IMR-90 (cell line): Measurements from ENCODE around the gene PIK3CG. TPM values are rescaled to one million over a fixed set of nuclear protein-coding genes. Genes with fewer than 3 reads are reported as not detected.

ENCODE experiments used
- ATAC-seq: fragments of 200-7000 bp; cut with Tn5 transposase; 2 replicates; pipeline ENCODE4 v1.9.1; 2020; ENCODE audit warnings: low read depth, mild to moderate bottlenecking, moderate library complexity
- BruUV-seq: library from RNA; stranded (reverse); fragments of 400-500 nt; replicated peaks from 2 replicates; lab custom pipeline; 2021; lab: Mats Ljungman, UMichigan
- CTCF ChIA-PET: fragments of 300-600 bp; formaldehyde crosslinking; extraction: SDS; loops from one replicate; lab custom pipeline; 2021; ENCODE audit warnings: antibody characterized with exemption; lab: Yijun Ruan, JAX
- POLR2A ChIA-PET: fragments of 300-600 bp; sonication (Branson Sonifier 250); formaldehyde crosslinking; loops from one replicate; lab custom pipeline; 2022; ENCODE audit warnings: antibody characterized with exemption; ENCODE audit not compliant: unreplicated experiment; lab: Charles Lee
- DNase-seq: peaks from one replicate; pipeline ENCODE4 v3.0.0; 2013
- H2AFZ ChIP-seq: replicated peaks from 2 replicates; pipeline ENCODE3; 2013; ENCODE audit warnings: low read length, mild to moderate bottlenecking; ENCODE audit not compliant: poor library complexity
- H2AK5ac ChIP-seq: 2 replicates; pipeline ENCODE4 v1.6.1; 2013; ENCODE audit warnings: low read depth, low read length, inconsistent platforms
- H2AK9ac ChIP-seq: replicated peaks from 2 replicates; pipeline ENCODE3; 2013; ENCODE audit warnings: mild to moderate bottlenecking, low read depth, low read length, moderate library complexity; ENCODE audit not compliant: poor library complexity
- H2BK120ac ChIP-seq: 2 replicates; pipeline ENCODE4 v1.6.1; 2013; ENCODE audit warnings: low read depth, low read length, inconsistent platforms
- H2BK15ac ChIP-seq: 3 replicates; pipeline ENCODE4 v1.6.1; 2013; ENCODE audit warnings: low read depth, low read length, inconsistent platforms
- H2BK20ac ChIP-seq: 2 replicates; pipeline ENCODE4 v1.6.1; 2013; ENCODE audit warnings: low read depth, mild to moderate bottlenecking, inconsistent platforms, low read length, moderate library complexity
- H2BK5ac ChIP-seq: 2 replicates; pipeline ENCODE4 v1.6.1; 2013; ENCODE audit warnings: mild to moderate bottlenecking, low read depth, low read length, inconsistent platforms; ENCODE audit not compliant: poor library complexity, severe bottlenecking
- H3K14ac ChIP-seq: replicated peaks from 2 replicates; pipeline ENCODE4 v1.6.1; 2013; ENCODE audit warnings: low read depth, low read length, inconsistent platforms
- H3K18ac ChIP-seq: 2 replicates; pipeline ENCODE4 v1.6.1; 2013; ENCODE audit warnings: low read depth, low read length, control low read depth
- H3K23ac ChIP-seq: 2 replicates; pipeline ENCODE4 v1.6.1; 2013; ENCODE audit warnings: low read depth, low read length, inconsistent platforms
- H3K27ac ChIP-seq: 2 replicates; pipeline ENCODE4 v1.5.1; 2013; ENCODE audit warnings: mild to moderate bottlenecking, control low read depth, low read length; ENCODE audit not compliant: insufficient read depth
- H3K27me3 ChIP-seq: 2 replicates; pipeline ENCODE4 v1.6.1; 2013; ENCODE audit warnings: low read length; ENCODE audit not compliant: control insufficient read depth, insufficient read depth
- H3K36me3 ChIP-seq: 2 replicates; pipeline ENCODE4 v1.6.1; 2013; ENCODE audit warnings: low read length, mixed read lengths; ENCODE audit not compliant: control insufficient read depth, insufficient read depth
- H3K4ac ChIP-seq: 2 replicates; pipeline ENCODE4 v1.6.1; 2013; ENCODE audit warnings: low read depth, low read length, inconsistent platforms
- H3K4me1 ChIP-seq: 2 replicates; pipeline ENCODE4 v1.6.1; 2013; ENCODE audit warnings: low read length, mixed read lengths; ENCODE audit not compliant: control insufficient read depth, insufficient read depth
- H3K4me2 ChIP-seq: 2 replicates; pipeline ENCODE4 v1.6.1; 2013; ENCODE audit warnings: low read depth, mild to moderate bottlenecking, control low read depth, low read length, moderate library complexity
- H3K4me3 ChIP-seq: 2 replicates; pipeline ENCODE4 v1.5.1; 2013; ENCODE audit warnings: low read depth, mild to moderate bottlenecking, control low read depth, low read length, moderate library complexity; ENCODE audit not compliant: insufficient read depth
- H3K56ac ChIP-seq: 2 replicates; pipeline ENCODE4 v1.6.1; 2013; ENCODE audit warnings: low read length, inconsistent platforms; ENCODE audit not compliant: insufficient read depth; ENCODE audit errors: extremely low read depth
- H3K79me1 ChIP-seq, 2 experiments: 2 replicates each; pipeline ENCODE4 v1.6.1; 2013; ENCODE audit warnings: low read length in 2 of 2, inconsistent platforms in 1 of 2, low read depth in 1 of 2
- H3K9ac ChIP-seq: 2 replicates; pipeline ENCODE4 v1.6.1; 2013; ENCODE audit warnings: low read depth, low read length, control low read depth
- H3K9me1 ChIP-seq: 2 replicates; pipeline ENCODE4 v1.6.1; 2013; ENCODE audit warnings: low read length, inconsistent platforms; ENCODE audit not compliant: insufficient read depth
- H3K9me3 ChIP-seq: 2 replicates; pipeline ENCODE4 v1.6.1; 2013; ENCODE audit warnings: low read length; ENCODE audit not compliant: control insufficient read depth, insufficient read depth
- H4K20me1 ChIP-seq: 2 replicates; pipeline ENCODE4 v1.6.1; 2013; ENCODE audit warnings: low read length, inconsistent platforms; ENCODE audit not compliant: insufficient read depth
- H4K5ac ChIP-seq: 2 replicates; pipeline ENCODE4 v1.6.1; 2013; ENCODE audit warnings: mild to moderate bottlenecking, low read depth, low read length, control low read depth
- H4K8ac ChIP-seq, 2 experiments: 2 replicates each; pipeline ENCODE4 v1.6.1; 2013; ENCODE audit warnings: low read depth in 2 of 2, low read length in 2 of 2, control low read depth in 1 of 2, inconsistent platforms in 1 of 2
- H4K91ac ChIP-seq: 2 replicates; pipeline ENCODE4 v1.6.1; 2013; ENCODE audit warnings: low read depth, low read length, inconsistent platforms; ENCODE audit not compliant: insufficient read depth
- BHLHE40 ChIP-seq: fragments of 150-350 bp; IDR thresholded peaks from 2 replicates; pipeline ENCODE4 v1.6.1; 2016; ENCODE audit warnings: mild to moderate bottlenecking, low read depth, low read length
- CEBPB ChIP-seq: IDR thresholded peaks from 2 replicates; pipeline ENCODE4 v1.6.1; 2012; ENCODE audit warnings: low read depth, low read length, improper control_type of control experiment
- CHD1 ChIP-seq: IDR thresholded peaks from 2 replicates; pipeline ENCODE4 v1.6.1; 2012; ENCODE audit warnings: low read depth, low read length, improper control_type of control experiment
- ELK1 ChIP-seq: fragments of 150-350 bp; IDR thresholded peaks from 2 replicates; pipeline ENCODE4 v1.6.1; 2016; ENCODE audit warnings: low read depth, mild to moderate bottlenecking, low read length, moderate library complexity, borderline replicate concordance
- FOS ChIP-seq: fragments of 150-350 bp; IDR thresholded peaks from 2 replicates; pipeline ENCODE4 v1.6.1; 2016; ENCODE audit warnings: low read depth, low read length
- MAFK ChIP-seq: IDR thresholded peaks from 2 replicates; pipeline ENCODE4 v1.6.1; 2012; ENCODE audit warnings: low read depth, low read length, improper control_type of control experiment
- MAZ ChIP-seq: IDR thresholded peaks from 2 replicates; pipeline ENCODE4 v1.6.1; 2012; ENCODE audit warnings: low read depth, mild to moderate bottlenecking, low read length, improper control_type of control experiment, moderate library complexity, borderline replicate concordance
- MXI1 ChIP-seq: IDR thresholded peaks from 2 replicates; pipeline ENCODE4 v1.6.1; 2012; ENCODE audit warnings: low read depth, mild to moderate bottlenecking, low read length, moderate library complexity, borderline replicate concordance
- NFE2L2 ChIP-seq: fragments of 150-350 bp; IDR thresholded peaks from 2 replicates; pipeline ENCODE4 v1.6.1; 2016; ENCODE audit warnings: low read depth, mild to moderate bottlenecking, low read length
- POLR2A ChIP-seq: IDR thresholded peaks from 2 replicates; pipeline ENCODE4 v1.6.1; 2012; ENCODE audit warnings: mild to moderate bottlenecking, low read depth, low read length
- RAD21 ChIP-seq: IDR thresholded peaks from 2 replicates; pipeline ENCODE4 v1.6.1; 2012; ENCODE audit warnings: low read length, improper control_type of control experiment
- RCOR1 ChIP-seq: IDR thresholded peaks from 2 replicates; pipeline ENCODE4 v1.6.1; 2012; ENCODE audit warnings: mild to moderate bottlenecking, low read length, improper control_type of control experiment; ENCODE audit not compliant: insufficient replicate concordance
- RFX5 ChIP-seq: IDR thresholded peaks from 2 replicates; pipeline ENCODE4 v1.8.0; 2012; ENCODE audit warnings: low read depth, mild to moderate bottlenecking, low read length, moderate library complexity
- SMC3 ChIP-seq: fragments of 150-350 bp; IDR thresholded peaks from 2 replicates; pipeline ENCODE4 v1.6.1; 2016; ENCODE audit warnings: low read depth, mild to moderate bottlenecking, antibody characterized with exemption, low read length, moderate library complexity
- WGBS, 2 experiments: methylation state at CpG; one replicate each; pipeline versions ENCODE4 v1.1.5 to v1.1.7; 2013; ENCODE audit warnings: missing lambda C conversion rate in 2 of 2; ENCODE audit not compliant: insufficient read length in 1 of 2; ENCODE audit errors: extremely low coverage in 2 of 2; 5-methylcytosine and 5-hydroxymethylcytosine counted together
- dilution Hi-C: fragments of 300-500 bp; cut with HindIII; formaldehyde crosslinking; loops from one replicate; pipeline ENCODE4 v1.14.3; 2018; ENCODE audit warnings: low sequenced_read_pairs; ENCODE audit not compliant: unreplicated experiment
- in situ Hi-C: fragments of 300-500 bp; cut with MboI; formaldehyde crosslinking; loops from 3 replicates; pipeline ENCODE4 v1.14.3; 2019; ENCODE audit warnings: low sequenced_read_pairs, inconsistent platforms, mixed read lengths
- intact Hi-C: fragments of 100-400 bp; cut with micrococcal nuclease; formaldehyde crosslinking; loops from 2 replicates; pipeline ENCODE4 v1.10.0; 2022
- polyA plus RNA-seq, 3 experiments: library from polyadenylated mRNA; depleted of rRNA; stranded (reverse); fragments of >200 nt; gene quantifications; 2 replicates each; pipeline ENCODE4 v1.2.3, GENCODE V29; 2012; ENCODE audit warnings: low replicate concordance in 1 of 3
- total RNA-seq: library from RNA; depleted of rRNA; stranded (reverse); fragments of >200 nt; gene quantifications from 2 replicates; pipeline ENCODE4 v1.2.3, GENCODE V29; 2012
- TF ChIP-seq, protein P1 (sequence below): fragments of 150-350 bp; IDR thresholded peaks from 2 replicates; pipeline ENCODE4 v1.6.1; 2017; ENCODE audit warnings: mild to moderate bottlenecking, antibody characterized with exemption, low read length, low read depth
- TF ChIP-seq, protein P2 (sequence below): conservative IDR thresholded peaks from 2 replicates; pipeline ENCODE4 v1.5.1; 2012; ENCODE audit warnings: mild to moderate bottlenecking, low read depth, low read length, improper control_type of control experiment

The PIK3CG gene
- total and polyA plus RNA-seq, 2 of the 4 experiments (the other 2 are of a cell fraction) = under 0.01 TPM; not detected in 1

- POLR2A ChIA-PET = no interaction called here
- no peak overlapping the region for H2BK5ac ChIP-seq
- no TSS peak for BruUV-seq
- no peak overlapping the region for H3K9ac ChIP-seq
- H3K79me1 ChIP-seq = no peaks in the 10 kb centered on the region
- H3K18ac ChIP-seq = no peak overlapping the region
- no peak for DNase-seq
- no peak overlapping the region for H3K4ac ChIP-seq
- H3K14ac ChIP-seq = no peak overlapping the region
- H3K27ac ChIP-seq = no peak overlapping the region
- no peak overlapping the region for H2AK5ac ChIP-seq
- no peak overlapping the region for H4K91ac ChIP-seq
- no peaks in the 10 kb centered on the region for H3K27me3 ChIP-seq
- H2AK9ac ChIP-seq = no peak overlapping the region
- no peaks in the 10 kb centered on the region for H4K20me1 ChIP-seq
- H4K5ac ChIP-seq = no peak overlapping the region
- H4K8ac ChIP-seq = no peak overlapping the region
- ATAC-seq = no peak
- in situ Hi-C loops = no loop called here
- H3K4me2 ChIP-seq = no peak overlapping the region
- no peak overlapping the region for H3K23ac ChIP-seq
- no peak overlapping the region for H3K56ac ChIP-seq
- intact Hi-C loops = no loop called here
- H3K9me1 ChIP-seq = no peaks in the 10 kb centered on the region
- H2AFZ ChIP-seq = no peak overlapping the region
- no peak overlapping the region for H3K4me3 ChIP-seq
- 60% methylated on average over 1 of the region's 9 CpGs; no CpG with 5 or more reads in 1 of the 2 experiments for WGBS, 2 experiments
- CTCF ChIA-PET = interaction anchor here (1.5 kb wide), 1 partner anchor 18 kb away, joined by 3 read pairs; no protein-coding TSS in a partner anchor
- no peak overlapping the region for H2BK120ac ChIP-seq
- H2BK20ac ChIP-seq = no peak overlapping the region
- H3K4me1 ChIP-seq = peaks cover 5% of the 10 kb centered on the region; the same call in 1 of the 2 replicates
- H3K9me3 ChIP-seq = no peaks in the 10 kb centered on the region
- H3K36me3 ChIP-seq = no peaks in the 10 kb centered on the region
- no peak for TF ChIP-seq POLR2A
- TF ChIP-seq MAFK = no peak
- TF ChIP-seq, protein P1, sequence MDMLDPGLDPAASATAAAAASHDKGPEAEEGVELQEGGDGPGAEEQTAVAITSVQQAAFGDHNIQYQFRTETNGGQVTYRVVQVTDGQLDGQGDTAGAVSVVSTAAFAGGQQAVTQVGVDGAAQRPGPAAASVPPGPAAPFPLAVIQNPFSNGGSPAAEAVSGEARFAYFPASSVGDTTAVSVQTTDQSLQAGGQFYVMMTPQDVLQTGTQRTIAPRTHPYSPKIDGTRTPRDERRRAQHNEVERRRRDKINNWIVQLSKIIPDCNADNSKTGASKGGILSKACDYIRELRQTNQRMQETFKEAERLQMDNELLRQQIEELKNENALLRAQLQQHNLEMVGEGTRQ = no peak
- TF ChIP-seq CHD1 = no peak
- TF ChIP-seq RAD21 = no peak
- TF ChIP-seq ELK1 = no peak
- TF ChIP-seq CEBPB = no peak
- no peak for TF ChIP-seq RCOR1
- no peak for TF ChIP-seq BHLHE40
- no peak for TF ChIP-seq MXI1
- TF ChIP-seq SMC3 = no peak
- no peak for TF ChIP-seq MAZ
- TF ChIP-seq, protein P2, sequence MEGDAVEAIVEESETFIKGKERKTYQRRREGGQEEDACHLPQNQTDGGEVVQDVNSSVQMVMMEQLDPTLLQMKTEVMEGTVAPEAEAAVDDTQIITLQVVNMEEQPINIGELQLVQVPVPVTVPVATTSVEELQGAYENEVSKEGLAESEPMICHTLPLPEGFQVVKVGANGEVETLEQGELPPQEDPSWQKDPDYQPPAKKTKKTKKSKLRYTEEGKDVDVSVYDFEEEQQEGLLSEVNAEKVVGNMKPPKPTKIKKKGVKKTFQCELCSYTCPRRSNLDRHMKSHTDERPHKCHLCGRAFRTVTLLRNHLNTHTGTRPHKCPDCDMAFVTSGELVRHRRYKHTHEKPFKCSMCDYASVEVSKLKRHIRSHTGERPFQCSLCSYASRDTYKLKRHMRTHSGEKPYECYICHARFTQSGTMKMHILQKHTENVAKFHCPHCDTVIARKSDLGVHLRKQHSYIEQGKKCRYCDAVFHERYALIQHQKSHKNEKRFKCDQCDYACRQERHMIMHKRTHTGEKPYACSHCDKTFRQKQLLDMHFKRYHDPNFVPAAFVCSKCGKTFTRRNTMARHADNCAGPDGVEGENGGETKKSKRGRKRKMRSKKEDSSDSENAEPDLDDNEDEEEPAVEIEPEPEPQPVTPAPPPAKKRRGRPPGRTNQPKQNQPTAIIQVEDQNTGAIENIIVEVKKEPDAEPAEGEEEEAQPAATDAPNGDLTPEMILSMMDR = no peak
- TF ChIP-seq FOS = no peak
- TF ChIP-seq NFE2L2 = no peak
- TF ChIP-seq RFX5 = no peak
- H2BK15ac ChIP-seq = no peak overlapping the region
- dilution Hi-C loops = no loop called here
Observed at GRCh38 chr7:106853250-106853908, 11.7 kb upstream of the PIK3CG start.
